OCI-LY7 (cell line): ENCODE results near the gene THRSP. TPM values are rescaled to one million over a fixed set of nuclear protein-coding genes. Genes with fewer than 3 reads are reported as not detected.
A peak's percentile ranks its signal among the peaks of the same experiment; 100 is the strongest.

Experiments
- BruUV-seq: library from RNA; stranded (reverse); fragments of 400-500 nt; replicated peaks from 2 replicates; lab custom pipeline; 2021; lab: Mats Ljungman, UMichigan
- CTCF ChIA-PET: fragments of 300-600 bp; sonication (Branson Sonifier 250); formaldehyde crosslinking; loops from one replicate; lab custom pipeline; 2022; ENCODE audit warnings: antibody characterized with exemption; ENCODE audit not compliant: unreplicated experiment; lab: Charles Lee
- POLR2A ChIA-PET: fragments of 300-600 bp; sonication (Branson Sonifier 250); formaldehyde crosslinking; loops from one replicate; lab custom pipeline; 2022; ENCODE audit warnings: antibody characterized with exemption; lab: Charles Lee
- DNase-seq: peaks from one replicate; pipeline ENCODE4 v3.0.0-alpha.2; 2015; ENCODE audit warnings: low spot score
- H2AFZ ChIP-seq: fragments of 200-600 bp; sonication (generic), shearing (Covaris generic); 2 replicates; pipeline ENCODE4 v1.6.1; 2014; ENCODE audit warnings: mild to moderate bottlenecking, antibody characterized with exemption, low read length, moderate library complexity
- H3K27ac ChIP-seq: fragments of 200-600 bp; sonication (generic); 2 replicates; pipeline ENCODE4 v1.5.1; 2014; ENCODE audit warnings: mixed run types, low read depth, mild to moderate bottlenecking, moderate library complexity, low read length, inconsistent platforms; ENCODE audit not compliant: poor library complexity, severe bottlenecking
- H3K36me3 ChIP-seq: fragments of 200-600 bp; sonication (generic); 2 replicates; pipeline ENCODE4 v1.6.1; 2014; ENCODE audit warnings: mild to moderate bottlenecking, antibody characterized with exemption, low read length, moderate library complexity, mixed read lengths; ENCODE audit not compliant: insufficient read depth
- H3K4me1 ChIP-seq: fragments of 200-600 bp; sonication (generic); 2 replicates; pipeline ENCODE4 v1.5.1; 2014; ENCODE audit warnings: mild to moderate bottlenecking, low read length; ENCODE audit not compliant: insufficient read depth, poor library complexity, severe bottlenecking
- H3K4me2 ChIP-seq: fragments of 200-600 bp; sonication (generic); 2 replicates; pipeline ENCODE4 v1.6.1; 2014; ENCODE audit warnings: mild to moderate bottlenecking, low read length
- H3K4me3 ChIP-seq: fragments of 200-600 bp; sonication (generic); 2 replicates; pipeline ENCODE4 v1.5.1; 2014; ENCODE audit warnings: mild to moderate bottlenecking, low read depth, low read length; ENCODE audit not compliant: poor library complexity, severe bottlenecking
- H3K79me2 ChIP-seq: fragments of 200-600 bp; sonication (generic); 2 replicates; pipeline ENCODE4 v1.6.1; 2016; ENCODE audit warnings: low read depth, mild to moderate bottlenecking, low read length, moderate library complexity, mixed read lengths; ENCODE audit not compliant: insufficient read depth
- H3K9me2 ChIP-seq: fragments of 200-600 bp; sonication (generic); 2 replicates; pipeline ENCODE4 v1.6.1; 2016; ENCODE audit warnings: mild to moderate bottlenecking, low read length, mixed read lengths; ENCODE audit not compliant: insufficient read depth
- H3K9me3 ChIP-seq: fragments of 200-600 bp; sonication (generic); 2 replicates; pipeline ENCODE4 v1.6.1; 2014; ENCODE audit warnings: mild to moderate bottlenecking, mixed run types, low read length, mixed read lengths
- H4K20me1 ChIP-seq: fragments of 200-600 bp; sonication (generic); 2 replicates; pipeline ENCODE4 v1.6.1; 2014; ENCODE audit warnings: mild to moderate bottlenecking, antibody characterized with exemption, low read length, moderate library complexity, mixed read lengths; ENCODE audit not compliant: insufficient read depth
- EZH2phosphoT487 ChIP-seq: fragments of 200-600 bp; sonication (generic); IDR thresholded peaks from 2 replicates; pipeline ENCODE4 v1.6.1; 2018; ENCODE audit warnings: low read depth, borderline replicate concordance, mild to moderate bottlenecking, mixed run types, antibody characterized with exemption, low read length, moderate library complexity, mixed read lengths
- intact Hi-C: fragments of 100-400 bp; cut with micrococcal nuclease; formaldehyde crosslinking; loops from one replicate; pipeline ENCODE4 v1.10.0; 2022; ENCODE audit not compliant: unreplicated experiment
- total RNA-seq, 2 experiments: library from RNA; depleted of rRNA in 1 of 2; stranded (reverse); fragments of >200 nt in 1 of 2; shearing (Covaris generic) in 1 of 2; gene quantifications; 2 replicates each; pipeline ENCODE4 v1.2.3, GENCODE V29; 2014 to 2022
- TF ChIP-seq, protein P1 (sequence below): fragments of 200-600 bp; sonication (generic); conservative IDR thresholded peaks from 2 replicates; pipeline ENCODE4 v1.5.1; 2014; ENCODE audit warnings: mild to moderate bottlenecking, antibody characterized with exemption, low read length, moderate library complexity, mixed read lengths

THRSP gene
- total RNA-seq, 2 experiments from 2014 or later = not detected

DNA sequence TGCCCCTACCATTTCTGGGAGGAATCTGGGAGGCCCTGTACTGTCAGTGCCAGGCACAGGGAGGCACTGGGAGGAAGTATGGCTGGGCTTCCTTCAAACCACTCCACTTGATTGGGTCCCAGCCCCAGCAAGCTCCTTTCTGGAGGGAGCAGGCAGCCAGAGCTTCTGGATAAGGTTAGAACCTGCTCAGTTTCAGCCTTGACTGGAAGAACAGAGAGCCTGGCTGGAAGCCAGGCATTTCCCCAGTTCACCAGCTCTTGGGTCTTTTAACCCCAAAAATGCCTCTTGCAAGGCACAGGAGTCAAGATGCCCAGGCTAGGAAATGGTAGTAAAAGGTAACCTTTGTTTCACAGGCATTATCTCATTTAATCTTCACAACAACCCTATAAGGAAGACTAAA is 31.6 kb upstream of the THRSP start:
- Histone ChIP-seq H2AFZ (no peak overlapping the region), H3K79me2 (no peaks in the 10 kb centered on the region), H3K4me2 (no peak overlapping the region), H3K9me2 (no peaks in the 10 kb centered on the region), H3K4me3 (no peak overlapping the region), H3K9me3 (no peaks in the 10 kb centered on the region), H4K20me1 (no peaks in the 10 kb centered on the region), H3K36me3 (no peaks in the 10 kb centered on the region), H3K27ac (no peak overlapping the region), H3K4me1 (no peaks in the 10 kb centered on the region)
- CTCF ChIA-PET = no interaction called here
- intact Hi-C loops = no loop called here
- no peak for TF ChIP-seq EZH2phosphoT487
- TF ChIP-seq, protein P1, sequence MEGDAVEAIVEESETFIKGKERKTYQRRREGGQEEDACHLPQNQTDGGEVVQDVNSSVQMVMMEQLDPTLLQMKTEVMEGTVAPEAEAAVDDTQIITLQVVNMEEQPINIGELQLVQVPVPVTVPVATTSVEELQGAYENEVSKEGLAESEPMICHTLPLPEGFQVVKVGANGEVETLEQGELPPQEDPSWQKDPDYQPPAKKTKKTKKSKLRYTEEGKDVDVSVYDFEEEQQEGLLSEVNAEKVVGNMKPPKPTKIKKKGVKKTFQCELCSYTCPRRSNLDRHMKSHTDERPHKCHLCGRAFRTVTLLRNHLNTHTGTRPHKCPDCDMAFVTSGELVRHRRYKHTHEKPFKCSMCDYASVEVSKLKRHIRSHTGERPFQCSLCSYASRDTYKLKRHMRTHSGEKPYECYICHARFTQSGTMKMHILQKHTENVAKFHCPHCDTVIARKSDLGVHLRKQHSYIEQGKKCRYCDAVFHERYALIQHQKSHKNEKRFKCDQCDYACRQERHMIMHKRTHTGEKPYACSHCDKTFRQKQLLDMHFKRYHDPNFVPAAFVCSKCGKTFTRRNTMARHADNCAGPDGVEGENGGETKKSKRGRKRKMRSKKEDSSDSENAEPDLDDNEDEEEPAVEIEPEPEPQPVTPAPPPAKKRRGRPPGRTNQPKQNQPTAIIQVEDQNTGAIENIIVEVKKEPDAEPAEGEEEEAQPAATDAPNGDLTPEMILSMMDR = no peak
- POLR2A ChIA-PET = interaction anchor here (1.2 kb wide), 1 partner anchor 51 kb away, joined by 4 read pairs; no protein-coding TSS in a partner anchor
- no TSS peak for BruUV-seq
- no peak for DNase-seq

DNA sequence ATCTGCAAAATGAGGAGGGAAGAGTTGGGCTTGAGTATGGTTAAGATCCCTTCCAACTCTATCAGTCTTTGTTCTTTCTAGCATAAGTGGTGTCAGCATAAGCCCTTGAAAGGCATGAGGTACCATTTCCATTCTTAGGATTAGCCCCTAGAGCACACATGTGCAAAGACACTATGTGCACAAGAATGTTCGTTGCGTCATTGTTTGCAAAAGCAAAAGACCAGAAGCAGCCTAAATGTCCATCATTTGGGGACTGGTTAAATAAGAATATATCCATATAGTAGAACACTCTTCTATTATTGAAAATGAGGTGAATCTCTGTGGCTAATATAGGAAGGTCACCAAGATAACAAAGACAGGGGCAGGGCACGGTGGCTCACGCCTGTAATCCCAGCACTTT is 30.6 kb upstream of the THRSP start:
- POLR2A ChIA-PET = interaction anchor here (0.6 to 0.7 kb wide), 2 partner anchors 21 to 265 kb away, joined by 3 read pairs; no protein-coding TSS in a partner anchor
- no TSS peak for BruUV-seq
- Histone ChIP-seq H3K4me3 (no peak overlapping the region), H3K9me3 (no peaks in the 10 kb centered on the region), H3K4me2 (no peak overlapping the region), H3K79me2 (no peaks in the 10 kb centered on the region), H4K20me1 (no peaks in the 10 kb centered on the region), H2AFZ (no peak overlapping the region), H3K9me2 (no peaks in the 10 kb centered on the region), H3K36me3 (no peaks in the 10 kb centered on the region), H3K4me1 (no peaks in the 10 kb centered on the region), H3K27ac (no peak overlapping the region)
- no peak for TF ChIP-seq EZH2phosphoT487
- TF ChIP-seq, protein P1 = no peak
- intact Hi-C loops = no loop called here
- DNase-seq = no peak
- CTCF ChIA-PET = interaction anchor here (0.6 kb wide), 1 partner anchor 12 kb away, joined by 3 read pairs; no protein-coding TSS in a partner anchor

DNA sequence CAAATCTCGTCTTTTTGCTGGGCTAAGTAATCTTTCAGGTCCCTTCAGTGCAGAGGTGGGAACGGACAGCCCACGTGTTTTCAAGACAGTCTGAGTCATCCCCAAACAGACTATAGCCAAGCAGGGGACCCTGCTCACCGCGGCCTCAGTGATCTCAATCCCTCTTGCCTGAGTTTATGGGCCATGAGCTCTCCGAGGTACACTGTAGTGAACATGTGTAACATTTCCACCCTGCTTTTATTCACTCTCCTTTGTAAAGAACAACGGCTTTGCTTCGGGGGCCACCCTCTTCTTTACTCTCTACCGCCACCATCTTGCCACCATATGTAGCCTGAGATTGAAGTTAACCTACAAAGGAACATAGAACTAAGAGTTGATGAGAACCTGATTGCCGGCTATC is 29.0 kb upstream of the THRSP start:
- no peak overlapping the region; the same call in 1 of the 2 replicates for H2AFZ ChIP-seq
- no peaks in the 10 kb centered on the region for H3K9me3 ChIP-seq
- ChIA-PET POLR2A (interaction anchor here (0.6 to 0.8 kb wide), 2 partner anchors 10 to 1145 kb away, joined by 3 read pairs; no protein-coding TSS in a partner anchor), CTCF (interaction anchor here (0.6 kb wide), 1 partner anchor 892 kb away, joined by 3 read pairs; no protein-coding TSS in a partner anchor)
- BruUV-seq = no TSS peak
- no peak for TF ChIP-seq EZH2phosphoT487
- TF ChIP-seq, protein P1 = 0 out of 2 replicates have a peak, but pooled peaks have one; percentile 21
- H3K4me3 ChIP-seq = no peak overlapping the region
- H3K4me1 ChIP-seq = no peaks in the 10 kb centered on the region
- H4K20me1 ChIP-seq = no peaks in the 10 kb centered on the region
- H3K27ac ChIP-seq = no peak overlapping the region
- intact Hi-C loops = no loop called here
- H3K4me2 ChIP-seq = no peak overlapping the region
- DNase-seq = no peak
- H3K79me2 ChIP-seq = no peaks in the 10 kb centered on the region
- no peaks in the 10 kb centered on the region for H3K9me2 ChIP-seq
- H3K36me3 ChIP-seq = no peaks in the 10 kb centered on the region
